Left forelimb (tissue), 1 donor: Measurements from ENCODE around the gene BHLHA9.
"Not testable (repeated sequence)": the region's sequence is repeated elsewhere in the genome, so short reads cannot be mapped to it uniquely, and the experiment has no call there.

ENCODE experiments used
- DNase-seq: peaks from one replicate; pipeline ENCODE4 v3.0.0-alpha.2; 2018; ENCODE audit warnings: low spot score

Gene BHLHA9

DNA sequence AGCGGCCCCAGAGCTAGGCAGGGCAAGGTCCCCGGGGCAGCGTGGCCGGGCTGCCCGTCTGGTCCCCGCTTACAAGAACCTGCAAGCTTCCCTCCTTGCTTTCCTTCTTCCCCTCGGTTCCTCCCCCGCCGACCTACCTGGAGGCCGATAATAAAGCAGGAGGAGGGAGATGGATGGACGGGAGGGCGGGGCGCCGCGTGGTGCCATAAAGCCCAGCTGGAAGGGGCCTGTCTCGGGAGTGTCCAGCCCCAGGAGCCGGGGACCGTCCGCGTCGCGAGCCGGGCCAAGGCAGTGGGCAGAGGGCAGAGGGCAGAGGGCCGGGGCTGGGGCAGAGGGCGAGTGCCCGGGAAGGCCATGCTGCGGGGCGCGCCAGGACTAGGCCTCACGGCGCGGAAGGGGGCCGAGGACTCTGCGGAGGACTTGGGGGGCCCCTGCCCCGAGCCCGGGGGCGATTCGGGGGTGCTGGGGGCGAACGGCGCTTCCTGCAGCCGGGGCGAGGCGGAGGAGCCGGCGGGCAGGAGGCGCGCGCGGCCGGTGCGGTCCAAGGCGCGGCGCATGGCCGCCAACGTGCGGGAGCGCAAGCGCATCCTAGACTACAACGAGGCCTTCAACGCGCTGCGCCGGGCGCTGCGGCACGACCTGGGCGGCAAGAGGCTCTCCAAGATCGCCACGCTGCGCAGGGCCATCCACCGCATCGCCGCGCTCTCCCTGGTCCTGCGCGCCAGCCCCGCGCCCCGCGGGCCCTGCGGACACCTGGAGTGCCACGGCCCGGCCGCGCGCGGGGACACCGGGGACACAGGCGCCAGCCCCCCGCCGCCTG is at the start of gene BHLHA9:
TSS of gene BHLHA9 (plus strand) at position 235 of the 820 bp plus-strand sequence. CDS start at position 355, 120 bp downstream.
- no peak for DNase-seq

DNA sequence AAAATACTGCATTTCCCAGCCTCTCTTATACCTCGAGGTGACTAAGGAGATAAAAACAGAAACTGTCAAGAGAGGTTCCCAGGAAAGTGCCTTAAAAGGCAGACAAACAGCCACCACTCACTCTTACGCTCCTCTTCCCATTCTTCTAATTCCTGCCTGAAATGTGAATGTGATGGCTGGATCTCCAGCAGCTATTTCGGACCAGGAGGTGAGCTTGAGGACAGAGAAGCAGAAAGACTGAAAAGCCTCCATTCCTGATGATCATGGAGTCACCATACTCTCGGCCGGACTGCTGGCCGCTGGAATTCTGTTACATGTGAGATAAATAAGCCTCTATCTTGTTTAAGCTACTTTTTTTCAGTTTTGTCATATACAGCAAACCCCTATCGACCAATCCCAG is 49.0 kb upstream of the BHLHA9 start:
- DNase-seq = no peak

DNA sequence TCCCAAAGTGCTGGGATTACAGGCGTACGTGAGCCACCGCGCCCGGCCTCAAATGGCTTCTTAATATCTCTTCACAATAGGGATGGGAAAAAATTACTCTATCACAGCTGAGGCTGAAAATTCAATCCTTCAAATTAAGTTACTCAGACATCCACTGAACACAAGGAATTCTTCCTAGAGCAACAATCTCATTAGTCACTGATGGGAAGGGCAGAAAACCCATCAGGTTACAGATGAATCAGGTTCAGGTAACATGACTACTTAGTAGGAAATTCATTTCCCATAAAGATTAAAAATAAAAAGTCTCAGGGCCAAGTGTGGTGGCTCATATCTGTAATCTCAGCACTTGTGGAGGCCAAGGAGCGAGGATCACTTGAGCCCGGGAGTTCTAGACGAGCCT is 47.9 kb upstream of the BHLHA9 start:
- no peak for DNase-seq

DNA sequence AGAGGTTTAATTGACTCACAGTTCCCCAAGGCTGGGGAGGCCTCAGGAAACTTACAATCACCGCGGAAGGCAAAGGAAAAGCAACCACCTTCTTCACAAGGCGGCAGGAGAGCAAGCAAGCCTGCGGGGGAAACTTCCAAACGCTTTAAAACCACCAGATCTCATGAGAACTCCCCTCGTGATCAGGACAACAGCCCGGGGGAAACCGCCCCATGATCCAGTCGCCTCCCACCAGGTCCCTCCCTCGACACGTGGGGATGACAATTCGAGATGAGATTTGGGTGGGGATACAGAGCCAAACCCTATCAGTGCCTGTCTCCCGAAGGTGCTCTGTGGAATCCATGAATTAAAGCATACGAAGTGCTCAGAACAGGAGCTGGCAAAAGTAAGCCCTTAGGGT is 46.6 kb upstream of the BHLHA9 start:
- DNase-seq = no peak

DNA sequence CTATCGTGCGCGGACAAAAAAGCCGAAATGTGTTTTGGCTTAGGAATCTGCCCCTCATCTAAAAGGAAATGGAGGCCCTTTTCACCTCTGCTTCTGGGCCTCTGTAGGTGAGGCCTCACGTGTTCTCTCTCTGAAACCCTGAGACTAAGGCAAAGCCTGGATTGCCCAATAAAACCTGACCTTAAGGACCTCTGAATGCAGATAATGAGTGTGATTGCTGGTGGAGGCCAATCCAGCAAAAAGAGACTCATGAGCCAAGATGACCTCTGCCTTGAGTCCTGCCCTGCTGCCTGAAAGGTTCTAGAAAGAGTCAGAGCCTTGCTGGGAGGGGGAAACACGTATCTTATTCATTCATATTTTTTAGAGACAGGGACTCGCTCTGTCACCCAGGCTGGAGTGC is 45.9 kb upstream of the BHLHA9 start:
- no peak for DNase-seq

DNA sequence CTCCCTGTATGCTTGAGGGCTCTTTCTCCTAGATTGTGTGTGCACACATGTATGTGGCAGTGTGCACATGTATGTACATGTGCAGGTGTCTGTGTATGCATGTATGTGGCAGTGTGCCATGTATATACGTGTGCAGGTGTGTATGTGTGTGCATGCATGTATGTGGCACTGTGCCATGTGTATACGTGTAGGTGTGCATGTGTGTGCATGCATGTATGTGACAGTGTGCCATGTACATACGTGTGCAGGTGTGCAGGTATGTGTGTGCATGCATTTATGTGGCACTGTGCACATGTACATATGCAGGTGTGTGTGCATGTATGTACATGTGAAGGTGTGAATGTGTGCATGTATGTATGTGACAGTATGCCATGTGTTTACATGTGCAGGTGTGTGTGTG is 43.9 kb upstream of the BHLHA9 start:
- DNase-seq = no peak

DNA sequence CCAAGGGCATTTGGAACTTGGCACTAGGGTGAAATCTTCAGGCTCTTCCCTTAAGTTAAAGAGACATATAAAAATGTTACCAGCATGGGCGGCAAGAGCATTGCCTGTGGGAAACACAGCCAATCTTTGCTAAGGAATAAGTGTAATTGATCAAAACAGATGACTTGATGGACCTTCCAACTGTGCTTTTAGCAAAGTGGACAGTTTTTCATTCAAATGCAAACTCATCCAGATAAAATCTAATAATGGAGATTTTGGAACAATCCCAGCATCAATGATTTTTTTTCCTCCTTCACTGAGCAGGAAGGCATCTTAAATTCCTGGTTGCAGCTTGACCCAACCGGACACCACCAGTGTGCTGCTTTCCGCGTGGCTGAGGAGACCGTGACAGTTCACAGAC is 42.9 kb upstream of the BHLHA9 start:
- no peak for DNase-seq

DNA sequence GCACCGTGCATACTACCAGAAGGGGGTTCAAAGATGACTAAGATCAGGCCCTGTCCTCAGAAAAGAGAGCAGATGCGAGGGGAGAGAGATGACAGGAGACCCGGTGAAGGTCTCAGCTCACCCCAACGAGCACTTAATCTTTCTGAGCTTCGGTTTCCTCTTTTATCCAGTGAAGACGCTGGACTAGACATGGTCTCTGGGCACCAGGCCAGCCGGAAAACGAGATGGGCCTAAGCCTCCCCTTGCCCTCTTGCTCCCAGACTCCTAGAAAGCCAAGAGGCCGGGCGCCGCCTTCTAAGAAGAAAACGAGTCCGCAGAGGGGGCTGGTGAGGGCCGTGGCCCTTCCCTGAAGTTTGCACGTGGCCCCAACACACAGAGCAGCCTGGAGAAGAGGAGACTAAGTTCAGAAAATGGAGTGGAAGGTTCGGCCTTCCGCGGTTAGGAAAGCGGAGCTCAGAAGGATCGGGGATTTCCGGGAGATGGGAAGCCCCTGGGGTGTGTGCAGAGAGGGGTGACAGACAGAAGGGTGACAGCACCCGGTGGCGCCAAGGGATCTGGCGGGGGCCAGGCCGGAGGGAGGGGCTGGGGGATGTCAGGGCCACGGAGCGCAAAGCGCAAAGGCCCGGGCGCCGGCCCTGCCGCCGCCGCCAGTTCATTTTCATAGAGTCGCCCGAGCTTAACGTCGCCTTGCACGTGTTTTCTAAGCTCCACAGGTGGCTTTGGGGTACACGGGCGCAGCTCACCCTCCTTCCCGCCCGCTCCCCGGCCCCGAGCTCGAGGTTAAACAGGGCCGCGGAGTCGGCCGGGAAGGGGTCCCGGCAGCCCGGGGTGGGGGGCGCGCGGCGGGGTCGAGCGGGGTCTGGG is 42.1 kb upstream of the BHLHA9 start:
- DNase-seq = no peak

DNA sequence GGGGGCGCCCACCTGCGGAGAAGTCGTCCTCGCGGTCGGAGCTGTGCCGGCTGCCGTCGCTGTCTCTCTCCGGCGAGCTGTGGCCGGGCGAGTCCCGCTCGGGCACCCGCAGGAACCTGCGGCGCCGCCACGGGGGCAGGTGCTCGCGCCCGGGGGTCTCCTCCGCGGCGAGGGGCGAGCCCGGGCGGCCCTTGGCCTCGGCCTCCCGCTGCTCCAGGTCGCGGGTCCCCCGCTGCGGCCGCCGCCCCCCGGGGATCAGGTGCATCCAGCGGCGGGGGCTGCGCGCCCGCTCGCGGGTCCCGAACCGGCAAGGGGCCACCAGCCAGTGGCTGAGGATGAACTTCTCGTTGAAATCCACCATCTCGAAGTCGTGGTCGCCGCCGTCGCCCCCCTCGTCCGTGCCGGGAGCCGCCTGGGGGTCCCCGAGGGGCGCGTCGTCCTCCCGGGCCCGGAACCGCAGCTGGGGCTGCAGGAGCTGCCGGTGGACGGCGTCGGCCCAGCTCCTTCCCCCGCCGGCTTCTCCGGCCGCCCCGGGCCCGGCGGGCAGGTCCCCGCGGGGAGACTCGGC is 41.4 kb upstream of the BHLHA9 start:
- DNase-seq = no peak

DNA sequence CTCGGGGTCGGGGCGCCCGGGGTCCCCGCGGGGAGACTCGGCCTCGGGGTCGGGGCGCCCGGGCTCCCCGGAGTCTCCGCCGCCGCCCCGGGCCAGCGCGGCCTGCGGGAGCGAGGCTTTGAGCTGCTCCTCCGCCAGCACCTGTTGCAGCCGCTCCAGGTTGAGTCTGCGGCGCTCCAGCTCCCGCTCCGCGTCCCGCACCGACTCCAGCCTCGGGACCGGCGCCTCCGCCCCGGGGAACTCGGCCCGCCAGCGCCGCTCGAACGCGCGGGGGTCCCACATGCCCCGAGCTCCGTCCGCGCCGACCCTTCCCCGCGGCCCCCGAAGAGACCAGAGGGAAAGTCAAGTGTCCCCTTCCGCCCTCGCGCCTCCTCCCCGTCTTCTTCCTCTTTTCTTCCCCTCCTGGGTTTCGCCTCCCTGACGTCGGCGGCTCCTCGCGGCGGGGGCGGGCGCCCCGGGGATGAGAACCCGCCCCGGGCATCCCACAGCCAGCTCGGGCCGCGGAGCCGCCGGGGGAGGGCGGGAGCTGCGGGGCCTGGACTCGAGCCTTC is 40.8 kb upstream of the BHLHA9 start:
- DNase-seq = peak; percentile 72

DNA sequence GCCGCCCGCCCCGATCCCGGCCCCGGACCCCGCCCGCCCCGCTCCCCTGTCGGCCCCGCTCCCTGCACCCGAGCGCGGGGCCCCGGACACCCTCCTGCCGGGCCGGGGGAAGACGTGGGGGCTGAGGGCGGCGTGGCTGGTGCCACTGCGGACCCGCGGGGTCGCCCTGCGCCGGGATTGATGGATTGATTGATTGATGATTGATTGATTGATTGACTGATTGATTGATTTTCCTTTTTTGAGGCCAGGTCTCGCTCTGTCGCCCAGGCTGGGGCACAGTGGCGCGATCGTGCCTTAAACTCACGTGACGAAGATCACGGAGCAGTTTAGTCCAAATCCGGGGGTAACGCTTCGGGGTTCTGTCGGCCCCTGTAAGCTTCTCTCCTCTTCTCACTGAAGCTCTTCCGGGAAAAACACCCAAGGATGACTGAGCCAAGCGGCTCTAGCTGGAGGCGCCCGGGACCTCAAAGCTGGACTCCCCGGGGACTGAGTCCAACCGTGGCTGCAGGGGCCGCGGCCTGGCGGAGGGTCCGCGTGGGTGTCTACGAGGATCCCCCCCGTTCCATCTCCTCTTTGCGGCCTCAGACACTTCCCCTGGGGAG is 40.2 kb upstream of the BHLHA9 start:
- no peak for DNase-seq

DNA sequence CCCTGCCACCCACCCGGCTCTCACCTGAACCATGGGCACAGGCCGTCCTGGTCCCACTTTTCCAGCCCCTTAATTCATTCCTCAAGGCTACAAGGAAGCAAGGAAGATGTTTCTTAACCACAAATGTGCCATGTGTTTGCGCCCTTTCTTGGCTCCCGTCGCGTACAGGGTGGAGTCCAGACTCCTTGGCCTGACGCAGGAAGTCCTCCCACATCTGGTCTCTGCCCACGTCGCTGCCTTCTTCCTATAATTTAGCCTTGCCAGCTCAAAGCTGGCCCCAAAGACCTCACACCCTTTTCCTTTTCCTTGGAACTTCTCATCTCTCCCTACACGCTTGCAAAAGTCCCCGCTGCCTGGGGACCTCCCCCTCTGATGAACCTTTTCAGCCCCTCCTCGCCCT is 38.8 kb upstream of the BHLHA9 start:
- DNase-seq = no peak

DNA sequence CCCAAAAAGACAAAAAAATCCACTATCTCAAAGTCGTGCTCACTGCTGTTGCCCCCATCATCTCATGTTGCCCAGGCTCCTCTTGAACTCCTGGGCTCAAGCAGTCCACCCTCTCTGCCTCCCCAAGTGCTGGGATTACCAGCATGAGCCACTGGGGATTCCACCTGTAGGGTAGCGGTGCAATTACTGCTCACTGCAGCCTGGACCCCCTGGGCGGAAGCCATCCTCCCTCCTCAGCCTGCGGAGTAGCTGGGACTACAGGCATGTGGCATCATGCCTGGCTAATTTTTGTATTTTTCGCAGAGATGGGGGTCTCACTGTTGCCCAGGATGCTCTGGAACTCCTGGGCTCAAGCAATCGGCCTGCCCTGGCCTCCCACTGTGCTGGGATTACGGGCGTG is 37.9 kb upstream of the BHLHA9 start:
- DNase-seq = no peak

DNA sequence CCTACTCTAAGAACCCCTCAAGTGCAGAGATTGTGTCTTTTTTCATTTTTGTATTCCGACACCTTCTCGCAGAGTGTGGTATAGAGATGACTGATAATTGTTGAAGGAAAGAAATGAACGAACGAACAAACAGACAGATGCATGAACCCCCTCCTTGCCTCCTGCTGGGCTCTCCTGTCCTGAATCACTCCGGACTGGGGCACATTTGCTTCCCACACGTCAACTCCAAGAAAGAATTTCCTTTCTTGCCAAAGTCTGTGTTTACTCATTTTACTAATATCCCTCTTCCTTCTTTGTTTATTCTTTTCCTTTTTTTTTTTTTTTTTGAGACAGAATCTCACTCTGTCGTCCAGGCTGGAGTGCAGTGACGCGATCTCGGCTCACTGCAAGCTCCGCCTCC is 37.5 kb upstream of the BHLHA9 start:
- no peak for DNase-seq

DNA sequence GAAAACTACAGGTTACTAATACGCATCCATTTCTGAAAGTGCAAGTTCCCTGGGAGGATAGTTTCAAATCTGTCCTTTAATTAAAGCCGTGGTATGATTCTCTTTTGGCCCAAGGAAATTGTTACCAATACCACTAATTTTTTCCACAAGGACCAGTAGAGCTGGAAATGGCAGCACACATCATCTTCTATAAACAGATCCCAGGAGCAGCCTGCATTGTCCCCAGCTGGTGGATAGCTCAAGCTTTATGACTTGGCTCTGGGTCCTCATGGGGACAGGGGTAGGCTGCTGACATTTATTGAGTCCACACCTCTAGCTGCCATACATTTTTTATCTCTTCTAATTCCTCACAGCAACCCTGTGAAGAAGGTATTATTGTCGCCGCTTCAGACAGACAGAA is 35.8 kb upstream of the BHLHA9 start:
- no peak for DNase-seq

DNA sequence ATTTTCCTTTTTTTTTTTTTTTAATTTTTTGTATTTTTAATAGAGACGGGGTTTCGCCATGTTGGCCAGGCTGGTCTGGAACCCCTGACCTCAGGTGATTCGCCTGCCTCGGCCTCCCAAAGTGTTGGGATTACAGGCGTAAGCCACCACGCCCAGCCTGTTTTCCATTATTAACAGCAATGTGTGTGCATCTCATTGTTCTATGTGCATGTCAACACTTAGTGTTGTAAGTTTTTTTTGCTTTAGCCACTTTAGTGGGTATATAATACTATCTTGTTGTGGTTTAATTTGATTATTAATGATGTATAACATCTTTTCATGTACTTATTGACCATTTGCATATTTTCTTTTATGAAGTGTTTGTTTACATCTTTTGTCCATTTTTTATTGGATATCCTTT is 32.8 kb upstream of the BHLHA9 start:
- no peak for DNase-seq

DNA sequence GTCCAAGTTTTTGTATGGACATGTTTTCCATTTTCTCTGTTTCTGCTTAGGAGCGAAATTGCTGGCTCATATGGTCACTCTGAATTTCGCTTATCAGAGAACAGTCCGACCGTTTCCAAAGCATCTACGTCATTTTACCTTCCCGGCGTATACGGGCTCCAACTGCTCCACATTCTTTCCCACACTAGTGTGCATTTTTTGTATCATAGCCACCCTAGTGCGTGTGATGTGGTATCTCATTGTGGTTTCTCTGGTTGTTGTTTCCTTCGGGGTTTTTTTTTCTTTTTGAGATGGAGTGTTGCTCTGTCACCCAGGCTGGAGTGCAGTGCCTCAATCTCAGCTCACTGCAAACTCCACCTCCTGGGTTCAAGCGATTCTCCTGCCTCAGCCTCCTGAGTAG is 31.0 kb upstream of the BHLHA9 start:
- no peak for DNase-seq

DNA sequence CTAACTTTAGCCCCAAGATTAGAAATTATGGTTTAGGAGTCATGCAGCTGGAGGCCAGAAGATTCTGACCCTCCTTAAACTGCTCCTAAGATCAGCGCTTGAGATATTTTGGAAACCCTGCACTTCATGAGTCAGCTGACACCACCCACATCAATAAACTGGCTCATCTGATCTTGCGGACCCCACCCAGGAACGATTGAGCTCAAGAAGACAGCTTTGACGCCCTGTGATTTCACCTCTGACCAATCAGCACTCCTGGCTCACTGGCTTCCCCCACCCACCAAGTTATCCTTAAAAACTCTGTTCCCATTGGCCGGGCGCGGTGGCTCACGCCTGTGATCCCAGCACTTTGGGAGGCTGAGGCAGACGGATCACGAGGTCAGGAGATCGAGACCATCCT is 29.8 kb upstream of the BHLHA9 start:
- DNase-seq = not testable (repeated sequence)

DNA sequence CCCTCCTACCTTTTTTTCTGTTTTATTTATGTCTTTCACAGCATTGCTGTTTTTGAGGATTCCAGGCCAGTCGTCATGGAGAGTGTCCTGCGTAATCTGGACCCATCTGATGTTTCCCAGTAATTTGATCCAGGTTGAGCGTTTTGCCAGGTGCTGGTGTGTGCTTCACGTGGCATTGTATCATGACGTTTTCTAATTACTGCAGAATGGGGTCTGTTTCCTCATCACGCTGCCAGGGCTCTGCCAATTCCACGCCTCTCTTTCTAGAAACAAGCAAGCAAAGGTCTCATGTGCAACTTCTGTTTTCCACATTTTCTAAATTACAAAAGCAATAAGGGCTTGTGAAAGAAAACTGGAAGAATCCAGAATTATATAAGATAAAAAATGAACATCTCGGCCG is 28.3 kb upstream of the BHLHA9 start:
- peak; percentile 74 for DNase-seq

DNA sequence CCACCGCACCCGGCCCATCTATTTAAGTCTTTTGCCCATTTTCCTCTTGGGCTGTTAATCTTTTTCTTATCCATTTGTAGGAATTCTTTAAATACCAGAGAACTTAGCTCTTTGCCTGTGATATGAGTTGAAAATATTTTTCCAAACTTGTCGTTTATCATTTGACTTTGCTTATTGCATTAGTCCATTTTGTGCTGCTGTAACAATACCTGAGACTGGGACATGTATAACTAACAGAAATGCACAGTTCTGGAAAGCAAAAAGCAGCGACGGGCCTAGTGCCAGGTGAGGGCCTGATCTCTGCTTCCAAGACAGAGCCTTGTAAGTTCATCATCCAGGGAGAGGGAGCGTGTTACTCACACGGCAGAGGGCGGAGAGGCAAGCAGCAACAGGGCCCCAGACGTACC is 25.6 kb upstream of the BHLHA9 start:
- no peak for DNase-seq

DNA sequence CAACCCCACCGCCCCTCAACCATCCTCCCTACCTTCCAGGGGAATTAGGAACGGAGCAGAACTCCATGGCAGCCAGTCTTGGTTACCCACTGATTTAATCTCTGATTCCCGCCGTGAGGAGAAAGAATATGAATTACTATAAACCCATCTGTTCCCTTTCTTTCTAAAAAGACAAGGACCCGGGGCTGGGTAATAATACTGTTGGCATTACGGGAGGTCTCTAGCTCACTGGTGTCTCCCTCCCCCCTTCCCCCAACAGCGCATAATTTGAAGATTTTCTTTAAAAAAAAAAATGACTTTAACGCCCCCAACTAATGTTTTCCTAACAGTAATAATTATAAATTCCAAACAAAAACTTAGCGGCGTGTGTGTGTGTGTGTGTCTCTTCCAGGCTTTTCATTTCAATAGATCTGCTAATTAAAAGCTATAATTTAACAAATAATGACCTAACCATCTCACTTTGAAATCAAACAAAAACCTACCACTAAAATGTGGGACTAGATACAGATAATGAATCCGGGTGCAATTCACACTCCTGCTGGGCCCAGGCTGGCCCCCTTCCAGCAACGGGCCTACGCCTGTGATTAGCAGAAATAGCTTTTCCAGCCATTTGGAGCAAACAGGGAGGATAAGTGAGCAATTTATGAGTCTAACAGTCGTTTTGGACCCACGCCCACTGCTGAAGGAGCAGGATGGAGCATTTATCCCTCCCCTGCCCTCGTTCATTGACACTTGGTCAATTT is 18.2 kb upstream of the BHLHA9 start:
- no peak for DNase-seq

DNA sequence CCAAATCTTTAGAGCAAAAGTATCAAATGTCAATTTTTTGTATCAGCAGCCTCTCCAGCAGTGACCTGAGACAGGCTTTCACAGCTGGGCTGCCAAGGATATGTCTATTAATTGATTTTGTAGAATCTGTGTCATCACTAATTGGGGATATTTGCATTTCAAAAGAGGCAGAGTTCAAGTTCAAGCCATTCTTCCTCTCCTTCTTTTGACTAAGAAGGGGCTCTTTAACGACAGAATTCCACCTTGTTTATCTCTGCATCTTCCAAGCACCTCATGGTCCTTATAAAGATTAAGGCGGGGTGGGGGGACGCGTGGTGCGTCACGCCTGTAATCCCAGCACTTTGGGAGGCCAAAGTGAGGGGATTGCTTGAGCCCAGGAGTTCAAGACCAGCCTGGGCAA is 15.2 kb upstream of the BHLHA9 start:
- DNase-seq = no peak
